ENCODE results near the gene RGS10.

- TF ChIP-seq ZNF394 (tag by site-specific recombination; IDR thresholded peaks at IDR 0.05; ENCODE audit: borderline replicate concordance), result no peak
- no peak for TF ChIP-seq CTCF (tag by site-specific recombination; IDR thresholded peaks at IDR 0.05)
- no peak for TF ChIP-seq ZFP3 (tag by site-specific recombination; IDR thresholded peaks at IDR 0.05; ENCODE audit: low read depth)
- TF ChIP-seq ZBTB1 (tag by site-specific recombination; IDR thresholded peaks at IDR 0.05), result no peak
- no peak for TF ChIP-seq ZNF10 (tag by site-specific recombination; IDR thresholded peaks at IDR 0.05)
- no peak for TF ChIP-seq ZNF514 (tag by site-specific recombination; IDR thresholded peaks at IDR 0.05)
Measured at GRCh38 chr10:119575991-119576390, 33.5 kb upstream of the RGS10 start.

All from HEK293 (cell line).